SJCRH30 (cell line): ENCODE results near the gene DNAJC28. TPM values are rescaled to one million over a fixed set of nuclear protein-coding genes. Genes with fewer than 3 reads are reported as not detected.
"Not testable (repeated sequence)": the region's sequence is repeated elsewhere in the genome, so short reads cannot be mapped to it uniquely, and the experiment has no call there.

Experiments used
- DNase-seq, 2 experiments: peaks; one replicate each; pipeline ENCODE4 v3.0.0-alpha.2; 2015 to 2020
- H3K27ac ChIP-seq: fragments of 250-450 bp; sonication (Bioruptor Pico); 2 replicates; pipeline ENCODE4 v1.5.1; 2020; ENCODE audit warnings: mild to moderate bottlenecking, moderate library complexity
- H3K27me3 ChIP-seq: fragments of 250-450 bp; sonication (Bioruptor Pico); 2 replicates; pipeline ENCODE4 v1.5.1; 2020; ENCODE audit warnings: mild to moderate bottlenecking, moderate library complexity
- H3K36me3 ChIP-seq: fragments of 250-450 bp; sonication (Bioruptor Pico); 2 replicates; pipeline ENCODE4 v1.5.1; 2020; ENCODE audit warnings: mild to moderate bottlenecking, moderate library complexity
- H3K4me1 ChIP-seq: fragments of 250-450 bp; sonication (Bioruptor Pico); 2 replicates; pipeline ENCODE4 v1.5.1; 2020; ENCODE audit warnings: mild to moderate bottlenecking, moderate library complexity
- H3K4me3 ChIP-seq: fragments of 250-450 bp; sonication (Bioruptor Pico); 2 replicates; pipeline ENCODE4 v1.5.1; 2020; ENCODE audit warnings: mild to moderate bottlenecking, moderate library complexity
- H3K9me3 ChIP-seq: fragments of 250-450 bp; sonication (Bioruptor Pico); replicated peaks from 2 replicates; pipeline ENCODE4 v1.5.1; 2020; ENCODE audit warnings: mild to moderate bottlenecking, moderate library complexity
- total RNA-seq: library from RNA; depleted of rRNA; stranded (reverse); fragments of >200 nt; shearing (Covaris generic); gene quantifications from 2 replicates; pipeline ENCODE4 v1.2.3, GENCODE V29; 2014

Gene DNAJC28
- total RNA-seq, 1 experiment from 2014 or later: 2.0 TPM

DNA sequence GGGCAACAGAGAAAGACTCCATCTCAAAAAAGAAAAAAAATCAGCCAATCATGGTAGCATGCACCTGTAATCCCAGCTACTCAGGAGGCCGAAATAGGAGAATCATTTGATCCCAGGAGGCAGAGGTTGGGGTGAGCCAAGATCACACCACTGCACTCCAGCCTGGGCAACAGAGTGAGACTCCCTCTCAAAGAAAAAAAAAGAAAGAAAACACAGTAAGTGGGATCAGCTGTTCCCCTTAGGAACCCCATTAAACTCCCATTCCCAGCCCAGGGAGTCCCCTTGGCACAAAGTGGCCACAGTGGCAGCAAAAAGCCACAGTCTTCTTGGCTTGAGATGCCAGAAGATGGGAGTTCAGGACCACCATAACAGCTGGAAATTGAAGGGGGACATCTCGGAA is 20.8 kb downstream of the DNAJC28 start:
- DNase-seq: no peak
- Histone ChIP-seq H3K27me3 (no peaks in the 10 kb centered on the region), H3K4me3 (no peak overlapping the region), H3K27ac (no peak overlapping the region), H3K9me3 (peaks cover 5% of the 10 kb centered on the region), H3K36me3 (no peaks in the 10 kb centered on the region; the same call in 1 of the 2 replicates), H3K4me1 (no peaks in the 10 kb centered on the region)

DNA sequence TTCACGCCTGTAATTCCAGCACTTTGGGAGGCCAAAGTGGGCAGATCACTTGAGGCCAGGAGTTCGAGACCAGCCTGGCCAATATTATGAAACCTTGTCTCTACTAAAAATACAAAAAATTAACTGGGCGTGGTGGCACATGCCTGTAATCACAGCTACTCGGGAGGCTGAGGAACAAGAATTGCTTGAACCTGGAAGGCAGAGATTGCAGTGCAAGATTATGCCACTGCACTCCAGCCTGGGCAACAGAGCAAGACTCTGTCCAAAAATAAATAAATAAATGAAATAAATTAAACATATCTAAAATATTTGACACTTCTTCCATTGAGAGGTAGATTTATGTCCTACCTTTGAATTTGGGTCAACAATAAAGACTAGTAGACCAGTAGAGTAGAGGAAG is 22.3 kb downstream of the DNAJC28 start:
- not testable (repeated sequence) for DNase-seq, H3K27ac ChIP-seq, H3K27me3 ChIP-seq, H3K4me1 ChIP-seq, H3K4me3 ChIP-seq, H3K9me3 ChIP-seq, H3K36me3 ChIP-seq

DNA sequence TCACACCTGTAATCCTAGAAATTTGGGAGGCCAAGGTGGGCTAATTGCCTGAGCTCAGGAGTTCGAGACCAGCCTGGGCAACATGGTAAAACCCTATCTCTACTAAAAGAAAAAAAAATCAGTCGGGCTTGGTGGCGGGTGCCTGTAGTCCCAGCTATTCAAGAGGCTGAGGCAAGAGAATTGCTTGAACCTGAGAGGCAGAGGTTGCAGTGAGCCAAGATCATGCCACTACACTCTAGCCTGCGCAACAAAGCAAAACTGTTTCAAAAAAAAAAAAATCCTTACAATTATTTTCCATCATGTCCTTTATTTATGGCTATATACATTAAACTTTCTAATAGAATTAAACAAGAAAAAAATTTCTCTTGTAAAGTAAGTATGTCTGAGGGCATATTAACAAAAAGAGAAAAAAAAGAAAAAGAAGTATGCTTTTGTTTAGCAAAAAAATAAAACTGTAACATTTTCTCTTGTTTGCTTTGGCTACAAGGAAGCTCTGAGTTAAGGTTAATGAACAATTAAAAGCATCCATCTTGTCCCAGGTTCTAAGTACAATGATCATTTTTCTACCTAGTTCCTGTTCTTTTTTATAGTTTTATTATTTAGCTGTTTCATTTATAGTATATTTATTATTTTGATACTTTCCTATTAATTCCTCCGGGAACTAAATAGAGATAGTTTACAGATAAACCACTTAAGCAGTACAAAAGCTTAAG is 29.8 kb downstream of the DNAJC28 start:
- Histone ChIP-seq H3K4me1 (no peaks in the 10 kb centered on the region), H3K9me3 (no peaks in the 10 kb centered on the region), H3K27ac (no peak overlapping the region), H3K4me3 (no peak overlapping the region), H3K27me3 (no peaks in the 10 kb centered on the region), H3K36me3 (no peaks in the 10 kb centered on the region; the same call in 1 of the 2 replicates)
- no peak for DNase-seq

DNA sequence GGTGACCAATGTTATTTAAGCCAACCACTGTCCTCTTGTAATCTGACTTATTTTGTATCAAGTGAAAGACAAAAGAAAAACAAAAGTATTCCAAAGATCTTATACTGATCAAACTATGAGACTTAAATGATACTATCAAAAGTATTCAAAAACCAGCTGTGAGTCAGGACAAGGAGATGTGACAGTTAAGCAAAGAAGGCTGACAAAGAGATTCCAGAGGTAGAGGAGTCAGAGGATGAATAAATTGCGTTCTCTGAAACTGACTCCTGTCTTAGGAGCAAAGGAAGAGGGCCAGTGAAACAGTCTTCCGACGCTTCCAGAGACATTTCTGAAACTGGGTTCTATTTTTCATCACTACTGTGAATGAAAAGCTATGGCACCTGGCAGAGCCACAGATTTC is 32.7 kb downstream of the DNAJC28 start:
- H3K4me1 ChIP-seq: no peaks in the 10 kb centered on the region
- no peak overlapping the region for H3K4me3 ChIP-seq
- H3K27ac ChIP-seq: no peak overlapping the region
- DNase-seq: no peak
- H3K27me3 ChIP-seq: no peaks in the 10 kb centered on the region
- H3K36me3 ChIP-seq: no peaks in the 10 kb centered on the region; the same call in 1 of the 2 replicates
- H3K9me3 ChIP-seq: no peaks in the 10 kb centered on the region

DNA sequence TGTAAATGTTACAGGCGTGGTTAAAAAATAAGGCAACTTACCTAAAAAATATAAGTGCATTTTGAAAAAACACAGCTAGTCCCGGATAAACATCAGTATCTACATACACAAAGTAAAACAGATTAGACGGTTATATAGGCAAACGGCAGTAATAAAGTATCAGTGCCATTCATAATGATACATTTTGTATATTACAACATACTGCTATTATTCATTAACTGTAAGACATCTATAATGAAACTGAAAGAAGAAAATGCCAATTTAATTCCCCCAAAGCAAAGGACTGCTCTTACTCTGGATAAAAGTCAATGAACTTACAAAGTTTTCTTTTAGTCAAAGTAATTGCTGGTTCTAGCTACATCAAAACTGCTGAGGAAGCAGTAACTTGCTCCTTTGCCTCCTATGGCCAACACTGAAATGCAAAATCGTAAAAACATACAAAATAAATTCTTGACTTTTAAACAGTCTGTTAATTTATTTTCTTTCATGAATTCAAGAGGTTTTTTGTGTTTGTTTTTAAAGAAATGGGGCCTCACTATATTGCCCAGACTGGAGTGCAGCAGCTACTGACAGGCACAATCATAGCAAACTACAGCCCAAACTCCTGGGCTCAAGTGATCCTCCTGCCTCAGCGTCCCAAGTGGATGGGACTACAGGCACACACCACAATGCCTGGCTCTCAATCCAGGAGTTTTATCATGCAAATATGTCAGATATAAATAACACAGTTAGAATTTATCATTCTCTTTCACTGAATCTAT is 35.6 kb downstream of the DNAJC28 start:
- H3K9me3 ChIP-seq: no peaks in the 10 kb centered on the region
- H3K4me3 ChIP-seq: no peak overlapping the region
- no peak overlapping the region for H3K27ac ChIP-seq
- no peaks in the 10 kb centered on the region for H3K36me3 ChIP-seq
- H3K4me1 ChIP-seq: no peaks in the 10 kb centered on the region
- no peak for DNase-seq
- H3K27me3 ChIP-seq: no peaks in the 10 kb centered on the region

DNA sequence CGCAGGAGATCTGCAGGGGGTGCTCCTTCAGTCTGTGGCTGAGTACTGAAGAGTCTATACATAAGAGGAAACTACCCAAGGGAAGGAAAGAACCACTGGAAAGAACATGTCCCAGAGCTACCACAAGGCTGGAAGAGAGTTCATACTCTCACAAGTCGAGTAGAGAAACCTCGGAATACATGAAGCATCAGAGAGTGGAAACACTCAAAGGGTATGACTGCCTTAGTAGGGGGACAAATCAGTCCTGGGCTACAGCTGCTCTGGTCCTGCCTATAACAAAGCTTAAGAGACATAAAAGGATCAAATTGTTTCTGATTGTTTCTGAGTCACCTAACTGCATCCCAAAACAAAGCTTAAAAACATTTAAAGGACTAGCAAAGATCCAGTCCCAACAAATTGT is 39.2 kb downstream of the DNAJC28 start:
- Histone ChIP-seq H3K4me3 (no peak overlapping the region), H3K4me1 (no peaks in the 10 kb centered on the region), H3K27me3 (no peaks in the 10 kb centered on the region), H3K9me3 (no peaks in the 10 kb centered on the region), H3K27ac (no peak overlapping the region), H3K36me3 (no peaks in the 10 kb centered on the region; the same call in 1 of the 2 replicates)
- DNase-seq: no peak

DNA sequence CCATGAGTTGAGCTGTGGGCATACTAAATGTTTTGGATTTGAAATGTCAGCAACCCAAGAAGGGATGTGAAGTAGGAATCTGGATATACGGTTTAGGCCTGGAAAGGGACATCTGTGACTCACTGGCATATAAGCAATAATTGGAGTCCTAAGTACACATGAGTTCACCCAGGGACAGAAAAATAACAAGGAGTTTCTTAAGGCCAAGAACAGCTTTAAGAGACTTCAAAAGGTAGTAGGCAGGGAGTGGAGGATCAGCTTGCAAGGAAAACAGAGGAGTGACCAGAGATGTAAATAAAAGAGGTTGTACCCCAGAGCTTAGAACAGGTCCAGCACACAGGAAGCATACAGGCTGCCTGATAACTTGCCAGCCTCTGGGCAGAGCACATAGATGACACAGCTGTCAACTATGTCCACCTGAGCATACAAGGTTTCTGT is 39.9 kb downstream of the DNAJC28 start:
- Histone ChIP-seq H3K27me3 (no peaks in the 10 kb centered on the region), H3K4me3 (no peak overlapping the region), H3K36me3 (no peaks in the 10 kb centered on the region; the same call in 1 of the 2 replicates), H3K4me1 (no peaks in the 10 kb centered on the region), H3K27ac (no peak overlapping the region), H3K9me3 (no peaks in the 10 kb centered on the region)
- DNase-seq: no peak

DNA sequence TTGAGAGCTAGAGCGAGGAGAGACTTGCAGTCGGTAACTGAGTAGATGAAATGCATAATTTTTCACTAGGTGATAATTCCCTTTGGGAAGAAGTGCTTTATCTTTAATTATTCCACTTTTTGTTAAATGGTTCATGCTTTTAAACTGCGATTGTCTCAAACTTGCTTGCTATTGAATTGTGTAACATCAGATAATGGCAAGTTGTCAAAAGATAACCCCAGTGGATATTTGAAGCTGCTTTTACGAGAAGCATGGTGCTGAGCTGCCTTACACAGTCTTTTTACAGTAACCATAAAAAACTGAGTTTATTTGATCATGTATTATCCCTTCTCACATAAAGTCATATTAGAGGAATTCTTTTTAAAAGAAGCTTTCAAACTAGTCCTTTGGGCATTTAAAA is 41.9 kb downstream of the DNAJC28 start:
- Histone ChIP-seq H3K36me3 (no peaks in the 10 kb centered on the region; the same call in 1 of the 2 replicates), H3K4me3 (no peak overlapping the region), H3K27me3 (no peaks in the 10 kb centered on the region), H3K4me1 (no peaks in the 10 kb centered on the region), H3K27ac (no peak overlapping the region), H3K9me3 (no peaks in the 10 kb centered on the region)
- no peak for DNase-seq

DNA sequence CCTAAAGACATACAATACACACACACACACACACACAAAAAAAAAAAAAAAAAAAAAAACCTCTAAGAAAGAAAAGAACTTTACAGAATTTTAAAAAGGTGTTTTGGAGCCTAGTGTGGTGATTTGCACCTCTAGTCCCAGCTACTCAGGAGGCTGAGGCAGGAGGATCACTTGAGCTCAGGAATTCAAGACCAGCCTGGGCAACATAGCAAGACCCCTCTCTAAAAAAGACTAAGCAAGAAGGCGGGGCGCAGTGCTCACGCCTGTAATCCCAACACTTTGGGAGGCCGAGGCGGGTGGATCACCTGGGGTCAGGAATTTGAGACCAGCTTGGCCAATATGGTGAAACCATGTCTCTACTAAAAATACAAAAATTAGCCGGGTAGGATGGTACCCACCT is 44.9 kb downstream of the DNAJC28 start:
- not testable (repeated sequence) for H3K36me3 ChIP-seq, H3K9me3 ChIP-seq, H3K27me3 ChIP-seq, H3K4me1 ChIP-seq, DNase-seq, H3K27ac ChIP-seq, H3K4me3 ChIP-seq

DNA sequence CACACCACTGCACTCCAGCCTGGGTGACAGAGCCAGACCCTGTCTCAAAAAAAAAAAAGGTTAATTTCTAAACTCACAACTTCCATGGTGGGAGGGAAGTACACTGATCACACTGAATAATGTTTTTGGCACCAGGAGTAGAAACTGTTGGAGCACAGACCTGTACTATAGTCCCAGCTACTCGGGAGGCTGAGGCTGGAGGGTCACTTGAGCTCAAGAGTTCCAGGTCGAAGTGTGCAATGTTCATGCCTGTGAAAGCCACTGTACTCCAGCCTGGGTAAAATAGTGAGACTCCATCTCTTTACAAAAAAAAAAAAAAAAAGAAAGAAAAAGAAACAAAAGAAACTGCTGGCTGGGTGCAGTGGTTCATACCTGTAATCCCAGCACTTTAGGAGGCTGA is 47.0 kb downstream of the DNAJC28 start:
- no peak for DNase-seq
- no peaks in the 10 kb centered on the region; the same call in 1 of the 2 replicates for H3K36me3 ChIP-seq
- H3K27me3 ChIP-seq: no peaks in the 10 kb centered on the region
- no peak overlapping the region for H3K4me3 ChIP-seq
- H3K27ac ChIP-seq: no peak overlapping the region
- peaks cover 14% of the 10 kb centered on the region for H3K4me1 ChIP-seq
- no peaks in the 10 kb centered on the region for H3K9me3 ChIP-seq

DNA sequence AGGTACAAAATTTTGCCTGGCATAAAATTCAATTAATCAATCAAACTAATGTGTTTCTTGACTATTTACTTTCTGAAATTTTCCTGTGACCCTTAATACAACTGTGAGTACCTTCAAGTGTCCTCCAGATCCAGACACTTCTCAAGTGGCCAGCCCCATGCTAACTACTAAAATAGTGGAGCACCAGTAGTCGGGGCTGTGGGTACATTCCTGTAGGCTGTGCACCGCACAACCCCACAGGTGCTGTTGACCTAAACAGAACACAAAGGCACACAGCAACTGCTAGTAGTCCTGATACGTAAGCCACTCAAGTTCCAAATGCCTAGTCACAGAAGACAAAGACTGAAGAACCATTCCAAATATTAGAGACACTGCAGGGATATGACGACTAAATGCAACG is 48.3 kb downstream of the DNAJC28 start:
- DNase-seq: no peak
- no peaks in the 10 kb centered on the region for H3K27me3 ChIP-seq
- no peak overlapping the region for H3K27ac ChIP-seq
- no peaks in the 10 kb centered on the region for H3K9me3 ChIP-seq
- H3K4me3 ChIP-seq: no peak overlapping the region
- peaks cover 14% of the 10 kb centered on the region for H3K4me1 ChIP-seq
- H3K36me3 ChIP-seq: peaks cover under 1% of the 10 kb centered on the region

DNA sequence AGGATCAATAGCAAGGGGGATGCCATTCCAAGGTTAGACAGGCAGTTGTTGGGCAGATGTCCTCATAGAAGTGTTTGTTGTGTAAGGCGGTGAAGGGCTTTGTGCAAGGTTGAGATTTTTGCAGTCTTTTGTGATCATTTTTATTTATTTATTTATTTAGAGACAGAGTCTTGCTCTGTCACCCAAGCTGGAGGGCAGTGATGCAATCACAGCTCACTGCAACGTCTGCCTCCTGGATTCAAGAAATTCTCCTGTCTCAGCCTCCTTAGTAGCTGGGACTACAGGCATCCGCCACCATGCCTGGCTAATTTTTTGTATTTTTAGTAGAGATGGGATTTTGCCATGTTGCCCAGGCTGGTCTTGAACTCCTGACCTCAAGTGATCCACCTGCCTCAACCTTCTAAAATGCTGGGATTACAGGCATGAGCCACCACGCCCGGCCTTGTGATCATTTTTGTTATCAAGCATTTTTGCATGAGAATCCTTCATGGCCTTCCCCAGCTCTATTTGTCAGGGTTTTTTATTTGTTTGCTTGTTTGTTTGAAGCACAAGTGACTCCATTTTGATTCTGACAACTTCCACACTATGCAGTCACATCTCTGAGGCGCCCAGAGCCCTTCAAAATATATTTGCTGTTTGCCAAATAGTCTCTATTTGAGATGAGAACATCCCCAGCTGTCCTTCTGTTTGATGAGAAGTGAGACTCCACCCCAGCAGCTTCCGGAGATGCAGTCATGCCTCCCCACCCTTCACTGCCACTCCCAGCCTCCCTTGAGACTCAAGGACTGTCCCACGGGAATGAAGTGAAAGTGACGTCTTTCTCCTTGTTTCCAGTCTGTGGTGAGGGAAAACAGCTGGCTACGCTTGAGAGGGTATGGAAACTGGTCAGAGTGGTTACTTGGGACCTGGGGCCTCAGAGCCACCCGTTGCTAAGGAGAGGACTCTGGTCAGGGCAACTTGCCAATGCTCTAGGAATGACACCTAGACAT is 49.7 kb downstream of the DNAJC28 start:
- H3K27me3 ChIP-seq: no peaks in the 10 kb centered on the region
- peaks cover 12% of the 10 kb centered on the region for H3K36me3 ChIP-seq
- peak; percentile 95 to 97 for DNase-seq
- H3K9me3 ChIP-seq: no peaks in the 10 kb centered on the region
- peak overlapping the region; percentile 38 for H3K27ac ChIP-seq
- H3K4me1 ChIP-seq: peaks cover 14% of the 10 kb centered on the region
- no peak overlapping the region for H3K4me3 ChIP-seq
